Stomach (tissue), 4 donors: ENCODE measurements around the gene PATL1.

Experiments
- EP300 ChIP-seq: sonication (generic); formaldehyde crosslinking; IDR thresholded peaks from one replicate; pipeline ENCODE4 v1.6.1; 2017; ENCODE audit warnings: antibody characterized with exemption
- POLR2A ChIP-seq, 4 donors: fragments of 450-650 bp; IDR thresholded peaks; one replicate each; pipeline ENCODE4 v1.6.1; 2016; ENCODE audit warnings: antibody characterized with exemption in 4 of 4, control low read depth in 2 of 4, mild to moderate bottlenecking in 1 of 4, moderate library complexity in 1 of 4
- POLR2AphosphoS5 ChIP-seq, 3 donors: sonication (generic); formaldehyde crosslinking; IDR thresholded peaks; one replicate each; pipeline ENCODE4 v1.6.1; 2016; ENCODE audit warnings: antibody characterized with exemption in 3 of 3
- TF ChIP-seq, protein P1 (sequence below), 7 experiments: fragments of 450-650 bp in 4 of 7; fragments of 200-600 bp in 3 of 7; sonication (generic) in 3 of 7; IDR thresholded peaks; one replicate each; pipeline ENCODE4 v1.5.1; 2016 to 2019; ENCODE audit warnings: antibody characterized with exemption in 7 of 7, control low read depth in 2 of 7, mild to moderate bottlenecking in 1 of 7

- TF ChIP-seq, protein P1, sequence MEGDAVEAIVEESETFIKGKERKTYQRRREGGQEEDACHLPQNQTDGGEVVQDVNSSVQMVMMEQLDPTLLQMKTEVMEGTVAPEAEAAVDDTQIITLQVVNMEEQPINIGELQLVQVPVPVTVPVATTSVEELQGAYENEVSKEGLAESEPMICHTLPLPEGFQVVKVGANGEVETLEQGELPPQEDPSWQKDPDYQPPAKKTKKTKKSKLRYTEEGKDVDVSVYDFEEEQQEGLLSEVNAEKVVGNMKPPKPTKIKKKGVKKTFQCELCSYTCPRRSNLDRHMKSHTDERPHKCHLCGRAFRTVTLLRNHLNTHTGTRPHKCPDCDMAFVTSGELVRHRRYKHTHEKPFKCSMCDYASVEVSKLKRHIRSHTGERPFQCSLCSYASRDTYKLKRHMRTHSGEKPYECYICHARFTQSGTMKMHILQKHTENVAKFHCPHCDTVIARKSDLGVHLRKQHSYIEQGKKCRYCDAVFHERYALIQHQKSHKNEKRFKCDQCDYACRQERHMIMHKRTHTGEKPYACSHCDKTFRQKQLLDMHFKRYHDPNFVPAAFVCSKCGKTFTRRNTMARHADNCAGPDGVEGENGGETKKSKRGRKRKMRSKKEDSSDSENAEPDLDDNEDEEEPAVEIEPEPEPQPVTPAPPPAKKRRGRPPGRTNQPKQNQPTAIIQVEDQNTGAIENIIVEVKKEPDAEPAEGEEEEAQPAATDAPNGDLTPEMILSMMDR (IDR thresholded peaks at IDR 0.05), result no peak
- TF ChIP-seq POLR2A (IDR thresholded peaks at IDR 0.05), result no peak
- no peak for TF ChIP-seq POLR2AphosphoS5 (IDR thresholded peaks at IDR 0.05)
- no peak for TF ChIP-seq EP300
These were observed 10.0 kb upstream of the PATL1 start for GRCh38 chr11:59678813-59679165.
